ENCODE results near the gene NCOR1. TPM values are rescaled to one million over a fixed set of nuclear protein-coding genes. Genes with fewer than 3 reads are reported as not detected.
"Not testable (repeated sequence)": the region's sequence is repeated elsewhere in the genome, so short reads cannot be mapped to it uniquely, and the experiment has no call there.

The NCOR1 gene
- total RNA-seq, 1 experiment from 2014 or later = 124 TPM

- DNase-seq (ENCODE audit: low spot score); CTCF ChIA-PET; H3K4me3 Mint-ChIP-seq; POLR2A ChIA-PET; ATAC-seq; H3K27me3 Mint-ChIP-seq (ENCODE audit: low read depth); H3K36me3 Mint-ChIP-seq; H3K9me3 Mint-ChIP-seq: not testable (repeated sequence)
- H3K27ac Mint-ChIP-seq = peak overlapping the region; percentile 39; the same call in 1 of the 2 replicates
- 0 out of 2 replicates have a peak, but pooled peaks have one; percentile 29 for TF ChIP-seq ELF4 (CRISPR knock-in tag; IDR thresholded peaks at IDR 0.05; ENCODE audit: low read depth)
- H3K4me1 Mint-ChIP-seq = peaks cover 60% of the 10 kb centered on the region
Measured at GRCh38 chr17:16201693-16202131, 13.6 kb downstream of the NCOR1 start.

GRCh38 chr17:16199093-16199492, 16.2 kb downstream of the NCOR1 start:
- peaks cover 47% of the 10 kb centered on the region for H3K4me1 Mint-ChIP-seq
- H3K9me3 Mint-ChIP-seq = no peaks in the 10 kb centered on the region
- CTCF ChIA-PET = no interaction called here
- no peak for DNase-seq (ENCODE audit: low spot score)
- H3K27ac Mint-ChIP-seq = peak overlapping the region; percentile 91
- H3K36me3 Mint-ChIP-seq = peaks cover 13% of the 10 kb centered on the region
- POLR2A ChIA-PET = no interaction called here
- ATAC-seq = no peak
- no peaks in the 10 kb centered on the region for H3K27me3 Mint-ChIP-seq (ENCODE audit: low read depth)
- peak overlapping the region; percentile 59 for H3K4me3 Mint-ChIP-seq
- TF ChIP-seq ZNF532 (CRISPR knock-in tag; IDR thresholded peaks at IDR 0.05; ENCODE audit: borderline replicate concordance) (no peak), ATF3 (CRISPR knock-in tag; conservative IDR thresholded peaks at IDR 0.05) (no peak), HMGA2 (CRISPR knock-in tag; IDR thresholded peaks at IDR 0.05) (no peak), SP1 (CRISPR knock-in tag; conservative IDR thresholded peaks at IDR 0.05) (no peak), TEAD4 (CRISPR knock-in tag; IDR thresholded peaks at IDR 0.05) (no peak), ARID4B (CRISPR knock-in tag; IDR thresholded peaks at IDR 0.05; ENCODE audit: borderline replicate concordance) (no peak), MLX (CRISPR knock-in tag; IDR thresholded peaks at IDR 0.05) (no peak), ETV6 (CRISPR knock-in tag; IDR thresholded peaks at IDR 0.05) (no peak), RELA (CRISPR knock-in tag; IDR thresholded peaks at IDR 0.05; ENCODE audit: borderline replicate concordance) (no peak), CDX4 (CRISPR knock-in tag; IDR thresholded peaks at IDR 0.05; ENCODE audit: borderline replicate concordance) (no peak), CTCF (IDR thresholded peaks at IDR 0.05) (no peak), ZNF281 (CRISPR knock-in tag; IDR thresholded peaks at IDR 0.05) (no peak), ZBTB21 (CRISPR knock-in tag; IDR thresholded peaks at IDR 0.05; ENCODE audit: borderline replicate concordance) (no peak), CBFB (CRISPR knock-in tag; IDR thresholded peaks at IDR 0.05; ENCODE audit: low read depth) (no peak), ZNF232 (CRISPR knock-in tag; IDR thresholded peaks at IDR 0.05) (no peak), ZNF138 (CRISPR knock-in tag; conservative IDR thresholded peaks at IDR 0.05) (no peak), NFE2L1 (CRISPR knock-in tag; IDR thresholded peaks at IDR 0.05) (no peak)

Measured in WTC11 (cell line).